GM12892 (cell line): Measurements from ENCODE around the gene CELF2.

ENCODE experiments used
- DNase-seq: peaks from one replicate; pipeline ENCODE4 v3.0.0; 2011; ENCODE audit not compliant: insufficient read length
- FAIRE-seq: peaks from 2 replicates; lab custom pipeline; 2011; peaks lifted over from hg19 to GRCh38; lab: Jason Lieb, UNC
- POLR2A ChIP-seq: IDR thresholded peaks from 2 replicates; pipeline ENCODE4 v1.6.1; 2011; ENCODE audit warnings: low read depth, low read length, control low read depth
- POLR2AphosphoS5 ChIP-seq: IDR thresholded peaks from 2 replicates; pipeline ENCODE4 v1.6.1; 2011; ENCODE audit warnings: low read depth, low read length, control low read depth
- TAF1 ChIP-seq: IDR thresholded peaks from 2 replicates; pipeline ENCODE4 v1.6.1; 2011; ENCODE audit warnings: low read depth, mild to moderate bottlenecking, control low read depth, low read length, borderline replicate concordance

The CELF2 gene

DNA sequence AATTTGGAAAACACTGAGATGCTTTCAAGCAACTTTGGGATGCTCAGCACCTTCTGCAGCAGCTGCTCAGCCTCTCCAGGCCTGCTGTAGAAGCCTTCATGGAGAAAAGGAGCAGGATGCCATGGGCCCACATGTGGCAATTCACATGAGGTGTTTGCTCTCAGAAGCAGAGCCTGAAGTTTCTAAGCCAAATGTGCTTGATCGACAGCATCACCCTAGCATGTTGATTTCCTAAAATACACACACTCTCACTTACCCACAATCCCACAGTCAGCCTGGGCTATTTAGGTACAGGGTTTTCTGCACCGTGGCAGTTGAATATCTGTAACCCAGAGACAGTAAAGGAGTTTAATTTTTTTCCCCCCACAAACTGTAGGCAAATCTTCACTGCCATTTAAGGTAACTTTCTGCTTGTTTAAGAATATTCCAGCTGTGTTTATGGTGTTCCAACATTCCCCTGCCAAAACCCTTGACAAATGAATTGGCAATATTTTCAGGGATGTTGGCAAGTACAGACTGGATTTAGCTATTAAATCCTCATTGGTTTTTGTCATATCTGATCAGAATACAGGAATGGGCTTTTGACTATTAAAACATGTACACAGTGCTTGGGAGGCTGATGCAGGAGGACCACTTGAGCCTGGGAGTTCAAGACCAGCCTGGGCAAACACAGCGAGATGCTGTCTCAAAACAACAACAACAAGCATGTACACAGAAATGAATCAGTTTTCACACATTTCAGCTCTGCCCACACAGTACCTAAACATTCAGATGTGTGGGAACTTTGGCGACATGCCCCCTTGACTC lies 244.2 kb downstream of the CELF2 start:
- peak; percentile 81 for FAIRE-seq
- no peak for TF ChIP-seq POLR2AphosphoS5
- no peak for TF ChIP-seq POLR2A
- TF ChIP-seq TAF1 = no peak
- no peak for DNase-seq

GRCh38 chr10:11262494-11263345 lies 245.0 kb downstream of the CELF2 start:
- TF ChIP-seq POLR2AphosphoS5 = no peak
- TF ChIP-seq TAF1 = no peak
- no peak for TF ChIP-seq POLR2A
- no peak for FAIRE-seq
- no peak for DNase-seq

- DNase-seq = no peak
- no peak for FAIRE-seq
- TF ChIP-seq POLR2A = no peak
- TF ChIP-seq POLR2AphosphoS5 = no peak
- TF ChIP-seq TAF1 = no peak
Measured at GRCh38 chr10:11263767-11264166, 246.1 kb downstream of the CELF2 start.

GRCh38 chr10:11264296-11265048 lies 246.8 kb downstream of the CELF2 start:
- TF ChIP-seq TAF1 (no peak), POLR2AphosphoS5 (no peak), POLR2A (no peak)
- DNase-seq (no peak), FAIRE-seq (peak; percentile 58)

- TF ChIP-seq POLR2A = no peak
- no peak for TF ChIP-seq TAF1
- TF ChIP-seq POLR2AphosphoS5 = no peak
- DNase-seq (no peak), FAIRE-seq (peak; percentile 5)
Measured at GRCh38 chr10:11265484-11265883, 247.8 kb downstream of the CELF2 start.

- no peak for TF ChIP-seq POLR2AphosphoS5
- no peak for TF ChIP-seq POLR2A
- no peak for TF ChIP-seq TAF1
- DNase-seq = no peak
- peak; percentile 73 for FAIRE-seq
Measured at GRCh38 chr10:11266426-11266825, 248.8 kb downstream of the CELF2 start.

- TF ChIP-seq POLR2A = no peak
- TF ChIP-seq TAF1 = 0 out of 2 replicates have a peak, but pooled peaks have one; percentile 47
- TF ChIP-seq POLR2AphosphoS5 = peak; percentile 63
- DNase-seq (peak; percentile 50), FAIRE-seq (peak; percentile 99)
Measured at GRCh38 chr10:11270135-11270857, 252.6 kb downstream of the CELF2 start.

DNA sequence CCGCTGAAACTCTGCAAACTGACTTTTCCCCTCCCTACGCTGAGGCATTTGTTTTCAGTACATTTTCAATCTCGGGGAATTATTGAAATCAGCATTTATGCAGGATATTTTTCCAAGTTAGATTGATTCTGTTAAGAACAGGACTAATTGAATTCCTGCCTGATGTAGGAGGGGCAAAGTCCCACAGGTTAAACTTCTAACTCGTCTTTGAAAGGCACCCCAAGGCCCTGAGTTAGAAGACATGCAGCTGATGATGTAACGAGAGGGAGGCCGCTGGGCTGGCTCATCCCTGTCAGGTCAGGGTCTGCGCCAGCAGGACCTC lies 253.1 kb downstream of the CELF2 start:
- DNase-seq (no peak), FAIRE-seq (no peak)
- TF ChIP-seq POLR2AphosphoS5 (no peak), POLR2A (no peak), TAF1 (no peak)

- DNase-seq (peak; percentile 34), FAIRE-seq (peak; percentile 89)
- TF ChIP-seq POLR2AphosphoS5 = no peak
- TF ChIP-seq TAF1 = no peak
- TF ChIP-seq POLR2A = no peak; the same call in 1 of the 2 replicates
Measured at GRCh38 chr10:11272915-11273389, 255.3 kb downstream of the CELF2 start.

- TF ChIP-seq POLR2AphosphoS5 (no peak), POLR2A (no peak), TAF1 (no peak)
- DNase-seq (no peak), FAIRE-seq (no peak)
Measured at GRCh38 chr10:11274452-11274851, 256.8 kb downstream of the CELF2 start.

DNA sequence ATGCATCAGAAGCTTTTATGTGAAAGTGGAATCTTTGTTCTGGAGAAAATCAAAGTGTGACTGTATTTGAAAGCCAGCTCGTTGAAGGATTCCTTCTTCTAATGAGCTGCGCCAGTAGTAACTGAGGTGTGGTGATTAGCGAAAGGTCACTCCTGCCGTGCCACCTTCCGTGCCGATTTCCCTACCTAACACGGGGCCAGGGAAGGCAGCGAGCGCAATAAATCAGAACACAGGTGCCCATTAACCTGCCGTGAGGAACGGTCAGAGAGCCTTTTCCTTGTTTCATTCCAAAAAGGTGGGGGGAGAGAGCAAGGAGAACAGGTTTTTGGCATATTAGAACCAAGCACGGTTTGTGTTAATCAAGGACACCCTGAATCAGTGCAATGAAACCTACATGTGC lies 258.0 kb downstream of the CELF2 start:
- TF ChIP-seq POLR2A (no peak), POLR2AphosphoS5 (no peak), TAF1 (no peak)
- no peak for FAIRE-seq
- DNase-seq = no peak

GRCh38 chr10:11276449-11276990 lies 258.8 kb downstream of the CELF2 start:
- FAIRE-seq (peak; percentile 77), DNase-seq (no peak)

More at GRCh38 chr10:11276449-11276990, 258.8 kb downstream of the CELF2 start:
- TF ChIP-seq TAF1 (no peak), POLR2AphosphoS5 (no peak), POLR2A (no peak)
